Measurements from ENCODE around the gene NME4. TPM values are rescaled to one million over a fixed set of nuclear protein-coding genes. Genes with fewer than 3 reads are reported as not detected.

NME4 gene
- total RNA-seq, 4 donors from 2014 or later, result 15.4 to 29.8 (median 19.5) TPM

DNA sequence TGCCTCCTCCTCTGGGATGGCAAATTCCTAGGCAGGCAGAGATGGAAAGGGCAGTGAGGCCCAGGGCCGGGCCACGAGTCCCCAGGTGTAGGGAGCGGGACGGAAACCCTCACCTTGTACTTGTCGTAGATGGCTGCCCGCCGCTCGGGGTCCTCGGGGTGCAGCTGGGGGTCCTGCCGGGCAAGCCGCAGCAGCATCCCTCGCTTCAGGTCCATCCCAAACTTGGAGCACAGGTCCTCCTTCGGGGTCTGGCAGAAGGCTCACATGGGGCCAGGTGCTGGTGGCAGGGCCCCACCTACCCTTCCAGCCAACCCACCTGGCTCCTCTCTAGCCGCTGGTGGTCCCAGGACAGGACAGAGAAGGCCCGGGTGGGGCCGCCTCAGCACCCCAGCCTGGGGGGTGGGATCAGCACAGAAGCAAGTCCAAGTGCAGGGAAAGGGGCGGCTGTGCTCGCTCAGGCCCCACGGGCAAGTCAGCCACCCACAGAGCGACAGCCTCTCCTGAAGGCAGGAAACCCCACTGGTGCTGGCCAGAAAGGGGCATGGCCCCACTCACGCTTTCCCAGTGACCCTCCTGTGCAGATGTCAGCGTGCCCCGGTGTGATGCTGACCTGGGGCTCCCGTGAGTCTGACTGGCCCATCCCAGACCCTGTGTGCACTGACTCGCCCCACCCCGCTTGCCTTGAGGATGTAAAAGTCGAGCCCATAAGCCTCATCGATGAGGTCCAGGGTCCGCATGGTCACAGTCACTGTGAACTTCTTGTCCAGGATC is 28.4 kb upstream of the NME4 start:
- WGBS, 2 donors, result 91 to 92% methylated on average over 20 to 29 of the region's 29 CpGs
- no peak overlapping the region for H3K4me3 ChIP-seq (ENCODE audit: low read depth, poor library complexity, severe bottlenecking)
- TF ChIP-seq POLR2A (IDR thresholded peaks at IDR 0.05), result no peak
- TF ChIP-seq, protein P1, sequence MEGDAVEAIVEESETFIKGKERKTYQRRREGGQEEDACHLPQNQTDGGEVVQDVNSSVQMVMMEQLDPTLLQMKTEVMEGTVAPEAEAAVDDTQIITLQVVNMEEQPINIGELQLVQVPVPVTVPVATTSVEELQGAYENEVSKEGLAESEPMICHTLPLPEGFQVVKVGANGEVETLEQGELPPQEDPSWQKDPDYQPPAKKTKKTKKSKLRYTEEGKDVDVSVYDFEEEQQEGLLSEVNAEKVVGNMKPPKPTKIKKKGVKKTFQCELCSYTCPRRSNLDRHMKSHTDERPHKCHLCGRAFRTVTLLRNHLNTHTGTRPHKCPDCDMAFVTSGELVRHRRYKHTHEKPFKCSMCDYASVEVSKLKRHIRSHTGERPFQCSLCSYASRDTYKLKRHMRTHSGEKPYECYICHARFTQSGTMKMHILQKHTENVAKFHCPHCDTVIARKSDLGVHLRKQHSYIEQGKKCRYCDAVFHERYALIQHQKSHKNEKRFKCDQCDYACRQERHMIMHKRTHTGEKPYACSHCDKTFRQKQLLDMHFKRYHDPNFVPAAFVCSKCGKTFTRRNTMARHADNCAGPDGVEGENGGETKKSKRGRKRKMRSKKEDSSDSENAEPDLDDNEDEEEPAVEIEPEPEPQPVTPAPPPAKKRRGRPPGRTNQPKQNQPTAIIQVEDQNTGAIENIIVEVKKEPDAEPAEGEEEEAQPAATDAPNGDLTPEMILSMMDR (IDR thresholded peaks at IDR 0.05), result no peak
- no peak for DNase-seq (ENCODE audit: low spot score in 2 of 2)
- intact Hi-C loops (cut with DNase I; ENCODE audit: low total_unique reads), result no loop called here

DNA sequence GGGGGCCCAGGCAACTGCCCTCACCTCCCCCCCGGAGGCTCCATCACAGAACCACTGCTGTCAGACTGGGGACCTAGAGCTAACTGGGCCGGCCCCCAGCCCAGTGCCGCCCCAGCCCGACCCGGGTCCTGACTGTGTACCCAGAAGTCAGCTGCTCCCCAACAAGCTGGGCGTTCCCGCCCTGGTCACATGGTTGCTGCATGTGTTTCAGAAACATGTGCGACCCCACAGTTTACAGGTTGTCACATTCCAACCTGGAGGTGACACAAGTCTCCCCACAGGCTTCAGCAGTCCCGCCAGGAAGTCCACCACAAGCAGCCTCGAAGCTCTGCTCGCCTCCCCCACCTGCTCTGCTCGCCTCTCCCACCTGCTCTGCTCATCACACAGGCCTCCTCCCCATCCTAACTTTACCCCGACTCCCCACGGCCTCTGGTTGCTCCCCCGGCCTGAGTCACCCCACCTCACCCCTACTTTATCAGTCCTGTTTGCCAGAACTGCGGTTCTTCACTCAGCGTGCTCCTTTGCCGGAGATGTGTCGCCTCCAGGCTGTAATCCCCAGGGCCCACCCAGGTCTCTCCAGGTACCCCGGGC is 27.6 kb upstream of the NME4 start:
- DNase-seq (ENCODE audit: low spot score in 2 of 2), result no peak
- 75% methylated on average over 20 of the region's 20 CpGs for WGBS, 2 donors
- intact Hi-C loops (cut with DNase I; ENCODE audit: low total_unique reads), result no loop called here
- TF ChIP-seq POLR2A (IDR thresholded peaks at IDR 0.05), result no peak
- TF ChIP-seq, protein P1 (IDR thresholded peaks at IDR 0.05), result no peak
- no peak overlapping the region for H3K4me3 ChIP-seq (ENCODE audit: low read depth, poor library complexity, severe bottlenecking)

DNA sequence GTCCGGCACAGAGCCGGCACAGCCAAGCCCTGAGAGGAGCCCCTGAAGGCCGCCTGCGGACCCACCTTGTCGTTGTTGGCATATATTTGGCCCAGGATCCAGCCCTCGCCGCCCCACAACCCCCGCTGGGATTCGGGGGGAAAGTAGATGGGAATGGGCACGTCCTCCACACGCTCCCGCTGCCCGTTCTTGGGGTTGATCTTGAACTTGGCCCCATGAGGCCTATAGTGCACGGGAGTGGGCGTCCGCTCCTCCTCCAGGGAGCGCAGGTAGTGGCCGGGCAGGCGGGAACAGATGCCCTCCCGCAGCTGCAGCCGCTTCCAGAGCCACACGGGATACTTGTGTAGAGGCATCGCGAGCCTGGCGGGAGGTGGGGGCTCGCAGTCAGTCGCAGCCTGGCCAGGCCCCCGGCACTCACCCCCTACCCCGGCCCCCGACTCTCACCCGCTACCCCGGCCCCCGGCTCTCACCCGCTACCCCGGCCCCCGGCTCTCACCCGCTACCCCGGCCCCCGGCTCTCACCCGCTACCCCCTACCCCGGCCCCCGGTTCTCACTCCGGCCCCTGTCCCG is 27.0 kb upstream of the NME4 start:
- intact Hi-C loops (cut with DNase I; ENCODE audit: low total_unique reads), result no loop called here
- no peak for TF ChIP-seq POLR2A (IDR thresholded peaks at IDR 0.05)
- TF ChIP-seq, protein P1 (IDR thresholded peaks at IDR 0.05), result no peak
- no peak for DNase-seq (ENCODE audit: low spot score in 2 of 2)
- H3K4me3 ChIP-seq (ENCODE audit: low read depth, poor library complexity, severe bottlenecking), result no peak overlapping the region
- 48 to 52% methylated on average over 15 to 30 of the region's 44 CpGs for WGBS, 2 donors

DNA sequence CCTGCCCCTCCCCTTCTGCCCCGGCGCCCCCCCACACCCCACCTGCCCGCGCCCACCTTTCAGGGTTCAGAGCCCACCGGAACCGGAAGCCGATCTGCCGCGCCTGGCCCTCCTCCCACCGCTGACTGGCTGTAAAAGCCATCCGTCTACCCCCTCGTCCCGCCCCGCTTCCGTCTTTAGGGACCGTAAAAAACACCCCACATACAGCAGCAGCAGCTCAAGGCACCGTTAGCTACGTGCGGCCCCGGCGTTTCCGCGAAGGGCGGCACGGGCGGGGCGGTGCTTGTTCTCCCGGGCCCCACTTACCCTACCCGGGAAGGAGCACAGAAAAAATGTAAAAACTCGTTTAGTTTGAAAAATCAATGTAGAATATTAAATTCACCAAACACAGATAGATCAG is 26.6 kb upstream of the NME4 start, which contains the start of gene MRPL28:
TSS of gene MRPL28 (minus strand) at position 96 of the 400 bp plus-strand sequence. CDS start 320 bp downstream, outside the sequence.
- H3K4me3 ChIP-seq (ENCODE audit: low read depth, poor library complexity, severe bottlenecking), result no peak within 1 kb of the TSS
- intact Hi-C loops (cut with DNase I; ENCODE audit: low total_unique reads), result no loop called here
- peak; percentile 93 to 99 for DNase-seq (ENCODE audit: low spot score in 2 of 2)
- WGBS, 2 donors, result 0% methylated on average over 20 of the region's 30 CpGs
- TF ChIP-seq, protein P1 (IDR thresholded peaks at IDR 0.05), result no peak
- no peak for TF ChIP-seq POLR2A (IDR thresholded peaks at IDR 0.05)

DNA sequence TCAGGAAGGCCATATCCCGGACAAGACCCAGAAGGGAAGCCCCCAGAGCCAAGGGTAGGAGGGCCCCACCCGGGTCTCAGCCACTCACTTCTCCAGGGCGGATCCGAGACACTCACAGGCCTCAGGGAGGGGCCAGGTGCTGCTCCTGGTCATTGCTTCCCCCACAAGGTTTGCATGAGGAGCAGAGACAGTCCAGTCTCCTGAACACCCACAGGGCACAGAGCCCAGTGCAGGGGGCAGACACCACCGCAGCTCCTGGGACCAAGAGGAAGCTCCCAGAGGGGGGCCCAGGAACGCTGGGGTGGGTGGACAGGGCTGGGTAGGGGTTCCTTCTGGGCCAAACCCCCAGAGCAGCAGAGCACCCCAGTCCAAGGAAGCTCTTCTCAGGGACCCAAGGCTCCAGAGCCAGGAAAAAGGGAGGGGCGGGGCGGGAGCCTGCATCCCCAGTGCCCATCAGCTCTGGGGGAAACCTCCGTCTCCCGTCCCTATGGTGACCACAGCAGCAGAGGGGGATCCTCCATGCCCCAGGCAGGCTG is 26.0 kb upstream of the NME4 start:
- TF ChIP-seq POLR2A (IDR thresholded peaks at IDR 0.05), result no peak
- TF ChIP-seq, protein P1 (IDR thresholded peaks at IDR 0.05), result no peak
- intact Hi-C loops (cut with DNase I; ENCODE audit: low total_unique reads), result no loop called here
- DNase-seq (ENCODE audit: low spot score in 2 of 2), result no peak
- 47 to 60% methylated on average over 10 of the region's 10 CpGs for WGBS, 2 donors
- no peak overlapping the region for H3K4me3 ChIP-seq (ENCODE audit: low read depth, poor library complexity, severe bottlenecking)

Data from lower leg skin (tissue), 4 donors.